GM21390 (cell line): ENCODE results near the gene C1orf198.
"Not testable (repeated sequence)": the region's sequence is repeated elsewhere in the genome, so short reads cannot be mapped to it uniquely, and the experiment has no call there.

Experiments used
- ATAC-seq: cut with Tn5 transposase; IDR thresholded peaks from one replicate; pipeline ENCODE4 v1.9.1; 2021; ENCODE audit not compliant: unreplicated experiment

The C1orf198 gene

DNA sequence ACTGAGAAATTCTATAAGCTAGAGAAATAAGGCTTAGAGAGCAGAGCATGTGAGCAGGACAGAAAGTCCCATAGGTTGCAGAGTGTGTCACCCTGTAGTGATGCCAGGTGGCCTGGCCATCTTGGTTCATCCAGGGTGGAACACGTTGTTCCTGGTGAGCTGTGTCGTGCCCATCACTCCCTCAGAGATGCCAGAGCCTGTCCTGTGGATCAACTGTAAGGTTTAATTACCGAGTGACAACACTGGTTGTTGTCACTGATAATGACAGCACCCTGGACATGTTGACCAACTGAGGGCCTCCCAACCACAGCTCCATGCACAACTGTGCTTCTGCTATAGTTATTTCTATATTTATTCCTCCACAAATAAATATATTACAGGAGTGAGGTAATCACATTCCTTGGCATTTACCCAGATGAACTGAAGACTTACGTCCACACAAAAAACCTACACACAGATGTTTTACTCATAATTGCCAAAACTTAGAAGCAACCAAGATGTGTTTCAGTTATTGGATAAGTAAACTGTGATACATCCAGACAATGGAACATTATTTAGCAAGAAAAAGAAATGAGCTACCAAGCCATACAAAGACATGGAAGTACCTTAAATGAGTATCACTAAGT, 6.2 kb downstream of the C1orf198 start:
- no peak for ATAC-seq

DNA sequence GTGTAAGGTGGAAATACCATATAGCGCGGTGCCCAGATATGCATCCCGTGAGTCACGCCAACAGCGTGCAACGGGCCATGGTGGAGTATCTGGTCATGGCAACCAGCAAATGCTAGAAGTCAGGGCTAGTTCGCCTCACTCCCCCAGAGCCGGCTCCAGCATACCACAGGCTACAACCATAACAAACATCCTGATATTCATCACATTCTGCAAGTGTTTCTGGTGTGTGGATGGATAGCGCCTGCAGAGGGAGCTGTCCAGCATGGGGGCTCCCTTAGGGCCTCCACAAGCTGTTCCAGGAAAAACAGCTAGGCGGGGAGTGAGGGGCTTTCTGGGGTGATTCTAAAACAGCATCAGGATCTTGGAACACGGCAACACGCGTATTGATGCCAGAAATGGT, 6.8 kb downstream of the C1orf198 start:
- no peak for ATAC-seq

DNA sequence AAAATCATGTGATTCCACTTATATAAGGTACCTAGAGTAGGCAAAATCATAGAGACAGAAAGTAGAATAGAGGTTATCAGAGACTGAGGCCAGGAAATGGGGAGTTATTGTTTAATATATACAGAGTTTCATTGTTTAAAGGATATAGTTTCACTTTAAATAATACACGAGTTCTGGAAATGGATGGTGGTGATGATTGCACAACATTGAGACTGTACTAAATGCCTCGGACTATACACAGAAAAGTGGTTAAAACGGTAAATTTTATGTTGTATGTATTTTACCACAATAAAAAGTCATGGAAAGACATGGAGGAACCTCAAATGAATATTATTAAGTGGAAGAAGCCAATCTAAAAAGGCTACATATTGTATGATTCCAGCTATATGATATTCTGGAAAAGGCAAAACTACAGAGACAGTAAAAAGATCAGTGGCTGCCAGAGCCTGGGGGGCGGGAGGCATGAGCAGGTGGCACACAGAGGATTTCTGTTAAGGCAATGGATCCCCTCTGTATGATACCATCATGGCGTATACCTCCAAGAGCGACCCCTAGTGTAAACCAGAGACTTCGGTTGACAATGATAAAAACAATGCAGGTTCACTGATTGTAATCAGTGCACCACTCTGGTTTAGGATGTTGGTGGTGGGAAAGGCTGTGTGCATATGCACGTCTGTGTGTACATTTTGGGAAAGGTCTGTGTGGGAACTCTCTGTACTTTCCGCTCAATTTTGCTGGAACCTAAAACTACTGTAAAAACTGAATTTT, 7.5 kb downstream of the C1orf198 start:
- no peak for ATAC-seq

DNA sequence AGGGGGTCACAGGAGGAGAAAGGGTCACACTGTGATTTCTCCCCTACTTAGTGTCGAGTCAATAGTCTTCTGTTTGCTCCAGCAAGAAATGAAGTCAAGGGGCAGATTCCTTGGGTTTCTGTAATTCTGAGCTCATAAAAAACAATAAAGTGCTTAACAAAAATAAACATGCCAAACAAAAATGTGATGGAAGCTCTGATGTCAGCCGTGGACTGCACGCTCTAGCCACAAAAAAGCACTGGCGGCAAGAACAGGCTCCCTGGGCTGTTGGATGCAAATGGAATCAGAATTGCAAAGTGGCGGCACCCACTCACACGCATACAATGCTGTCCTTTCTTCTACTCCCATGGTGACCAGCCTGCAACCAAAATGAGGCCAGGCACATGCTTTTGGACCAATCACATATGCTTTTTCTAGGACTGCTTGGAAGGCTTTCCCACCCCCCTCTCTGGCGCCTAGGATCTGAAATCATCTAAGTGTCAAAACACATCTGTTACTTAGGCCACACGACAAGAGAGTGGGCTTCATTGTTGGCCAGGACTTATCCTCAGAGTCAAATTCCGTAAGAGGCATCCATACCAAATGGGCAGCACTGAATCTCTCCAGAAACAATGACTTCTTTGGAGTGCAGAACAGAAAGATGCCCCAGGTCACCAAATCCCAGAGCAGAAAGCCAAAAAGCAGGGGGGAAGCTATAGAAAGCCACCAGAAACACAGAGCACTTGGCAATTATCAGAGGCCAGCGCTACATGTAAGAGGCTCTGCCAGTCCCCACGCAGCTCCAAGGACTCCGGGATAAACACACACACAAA, 9.2 kb downstream of the C1orf198 start:
- ATAC-seq: no peak

DNA sequence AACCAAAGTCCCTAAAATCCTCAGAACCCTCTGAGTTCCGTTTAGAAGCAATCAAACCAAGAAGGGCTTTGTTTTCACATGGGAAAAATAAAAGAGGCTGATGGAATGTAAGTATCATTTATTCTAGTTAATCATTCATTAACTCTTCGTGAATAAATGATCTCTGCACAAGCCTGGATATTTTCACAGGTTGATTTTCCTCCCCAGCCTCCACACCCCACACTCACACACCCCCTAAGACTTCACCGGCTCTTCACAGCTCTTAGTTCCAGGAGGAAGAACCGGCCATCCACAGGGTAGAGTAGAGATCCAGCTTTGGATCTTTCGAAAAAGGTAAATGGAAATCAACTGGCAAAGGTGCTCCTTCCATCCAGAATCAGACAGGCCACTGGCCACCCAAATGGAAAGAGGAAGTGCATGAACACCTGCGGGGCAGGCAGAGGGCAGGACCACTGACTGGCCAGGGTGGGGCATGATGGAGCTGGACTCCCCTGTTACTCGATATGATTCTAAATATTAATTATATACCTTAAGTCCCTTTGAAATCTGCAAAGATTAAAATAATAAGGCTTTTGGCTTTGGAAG, 10.0 kb downstream of the C1orf198 start:
- no peak for ATAC-seq

DNA sequence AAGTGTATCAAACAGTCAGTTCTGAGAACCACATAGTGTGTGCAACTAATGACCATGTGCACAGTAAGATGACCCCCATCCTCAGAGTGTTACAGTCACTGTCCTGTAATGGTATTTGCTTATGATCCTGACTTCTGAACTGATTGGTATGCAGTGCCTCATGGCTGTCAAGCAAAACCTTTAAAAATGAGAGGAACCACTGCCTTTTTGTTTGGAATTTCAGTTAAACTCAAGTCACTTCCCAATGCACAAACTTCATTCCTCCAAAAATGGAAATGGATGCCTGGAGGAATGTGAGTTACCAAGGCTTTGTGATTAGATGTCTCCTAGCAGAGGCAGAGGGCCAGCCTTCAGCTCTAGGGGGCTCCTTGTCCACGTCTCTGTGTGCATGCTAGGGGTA, 10.5 kb downstream of the C1orf198 start:
- ATAC-seq: no peak

DNA sequence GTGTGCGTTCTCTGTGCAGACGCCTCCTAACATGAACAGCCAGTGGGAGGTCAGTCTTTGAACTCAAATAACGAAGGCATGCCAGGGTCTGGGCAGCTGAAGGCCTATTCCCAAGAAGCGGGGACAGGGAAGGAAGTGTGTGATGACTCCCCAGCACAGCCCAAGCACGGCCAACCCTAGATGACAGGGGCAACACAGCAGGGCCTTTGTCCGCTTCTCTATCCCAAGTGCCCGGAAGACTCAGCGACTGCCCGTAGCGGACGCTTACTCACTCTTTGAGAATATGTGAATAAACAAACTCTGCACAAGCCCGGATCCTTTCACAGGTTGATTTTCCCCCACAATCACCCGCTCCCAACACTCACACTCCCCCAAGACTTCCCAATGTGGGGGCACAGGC, 11.2 kb downstream of the C1orf198 start:
- no peak for ATAC-seq

DNA sequence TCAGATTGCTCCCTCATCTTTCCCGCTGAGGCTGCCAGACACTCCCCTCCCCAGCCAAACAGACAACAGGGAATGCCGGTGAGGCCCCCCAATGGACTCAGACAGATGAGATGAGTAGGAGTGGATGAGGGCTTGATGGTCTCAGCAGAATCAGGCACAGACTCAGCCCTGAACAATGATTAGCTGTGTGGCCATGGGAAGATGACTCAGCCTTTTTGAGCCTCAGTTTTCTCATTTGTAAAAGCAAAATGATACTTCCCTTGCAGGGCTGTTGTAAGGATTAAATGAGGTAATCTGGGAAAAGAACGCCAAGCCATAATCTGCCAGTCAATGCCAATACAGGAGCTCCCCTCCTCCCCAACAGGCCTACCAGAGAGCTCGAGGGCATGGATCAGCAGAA, 12.4 kb downstream of the C1orf198 start:
- no peak for ATAC-seq

DNA sequence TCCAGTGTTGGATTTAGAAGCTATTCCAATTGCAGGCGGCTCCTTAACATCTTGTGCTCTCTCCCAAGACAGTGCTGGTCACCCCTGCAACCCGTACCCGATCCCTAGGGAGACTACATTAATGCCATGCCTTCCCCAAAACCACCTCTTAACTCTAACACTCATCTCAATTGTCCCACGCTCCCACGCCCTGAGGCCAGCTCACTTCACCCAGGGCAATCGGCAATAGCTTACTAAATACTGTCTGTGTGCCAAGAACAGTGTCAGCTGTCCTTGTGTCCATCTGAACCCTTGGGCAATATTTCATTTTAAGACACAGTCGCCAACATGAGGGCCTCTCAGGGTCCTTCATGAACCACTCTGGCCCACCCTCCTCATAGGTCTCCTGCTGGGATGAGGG, 13.9 kb downstream of the C1orf198 start:
- no peak for ATAC-seq

DNA sequence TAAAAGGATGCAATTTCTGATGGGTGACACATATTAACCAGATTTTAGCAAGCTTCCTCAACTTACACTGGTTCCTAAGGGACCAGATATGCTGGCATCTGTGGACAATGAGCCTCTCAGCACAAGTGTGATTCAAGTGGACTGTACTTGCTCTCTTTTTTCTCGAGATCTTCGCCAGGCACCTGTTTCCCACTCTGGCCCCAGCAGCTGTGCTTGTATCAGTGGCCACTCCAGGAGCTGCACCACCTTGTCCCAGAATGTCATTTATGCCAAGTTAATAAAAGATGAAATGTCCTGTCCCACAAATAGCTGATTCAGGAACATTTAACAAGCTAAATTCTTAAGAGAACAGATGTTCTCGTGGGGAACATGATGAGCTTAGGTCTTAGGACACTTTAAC, 14.6 kb downstream of the C1orf198 start:
- no peak for ATAC-seq

DNA sequence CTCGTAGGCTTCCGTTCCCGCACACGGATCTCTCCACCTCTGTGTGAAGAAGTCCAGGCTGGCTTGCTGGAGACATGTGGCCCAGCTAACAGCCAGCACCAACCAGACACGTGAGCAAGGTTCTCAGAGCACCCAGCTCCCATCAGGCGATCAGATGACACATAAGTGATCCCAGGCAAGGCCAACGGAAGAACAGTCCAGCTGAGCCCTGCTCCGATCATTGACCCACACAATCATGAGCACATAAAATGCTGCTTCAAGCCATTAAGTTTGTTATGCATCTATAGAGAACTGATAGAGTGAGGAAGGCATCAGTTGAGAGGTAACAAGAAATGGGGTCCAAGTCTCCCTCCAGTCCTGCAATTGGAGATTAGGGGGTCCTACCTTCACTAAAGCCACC, 15.4 kb downstream of the C1orf198 start:
- no peak for ATAC-seq

DNA sequence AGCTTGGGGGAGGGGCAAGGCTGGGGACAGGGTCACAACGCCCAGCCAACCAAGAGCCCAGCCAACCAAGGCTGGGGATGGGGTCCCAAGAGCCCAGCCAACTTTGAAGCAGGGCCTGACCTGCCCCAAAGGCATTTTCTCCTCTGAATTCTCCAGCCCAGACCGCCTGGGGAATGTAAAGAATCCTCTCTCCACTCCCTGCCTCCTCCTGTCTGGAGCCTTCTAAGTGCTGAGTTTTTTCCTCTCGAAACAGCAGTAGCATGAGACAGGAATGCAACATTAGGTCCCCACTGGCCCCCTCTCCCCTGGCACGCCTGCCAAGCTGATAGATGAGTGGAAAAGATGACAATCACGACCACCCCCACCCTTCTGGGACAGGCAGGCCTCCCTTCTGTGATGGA, 17.0 kb downstream of the C1orf198 start:
- no peak for ATAC-seq

DNA sequence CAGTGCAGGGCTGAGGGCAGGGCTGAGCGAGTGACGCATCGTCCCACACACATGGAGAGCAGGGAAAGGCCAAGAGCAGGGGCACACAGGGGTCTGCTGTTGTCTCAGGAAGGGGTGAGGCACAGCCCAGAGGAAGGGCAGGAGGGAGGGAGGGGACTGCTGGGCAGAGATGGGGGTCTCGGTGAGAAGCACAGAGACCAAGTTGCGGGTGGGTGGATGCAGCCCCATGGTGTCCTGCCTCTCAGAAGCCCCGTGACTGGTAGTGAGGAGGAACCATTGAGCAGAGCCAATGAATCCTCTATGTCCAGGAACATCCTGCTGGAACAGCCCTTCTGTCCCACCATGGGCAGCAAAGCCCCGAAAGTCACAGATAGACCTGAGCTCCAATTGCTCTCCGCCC, 17.8 kb downstream of the C1orf198 start:
- no peak for ATAC-seq

DNA sequence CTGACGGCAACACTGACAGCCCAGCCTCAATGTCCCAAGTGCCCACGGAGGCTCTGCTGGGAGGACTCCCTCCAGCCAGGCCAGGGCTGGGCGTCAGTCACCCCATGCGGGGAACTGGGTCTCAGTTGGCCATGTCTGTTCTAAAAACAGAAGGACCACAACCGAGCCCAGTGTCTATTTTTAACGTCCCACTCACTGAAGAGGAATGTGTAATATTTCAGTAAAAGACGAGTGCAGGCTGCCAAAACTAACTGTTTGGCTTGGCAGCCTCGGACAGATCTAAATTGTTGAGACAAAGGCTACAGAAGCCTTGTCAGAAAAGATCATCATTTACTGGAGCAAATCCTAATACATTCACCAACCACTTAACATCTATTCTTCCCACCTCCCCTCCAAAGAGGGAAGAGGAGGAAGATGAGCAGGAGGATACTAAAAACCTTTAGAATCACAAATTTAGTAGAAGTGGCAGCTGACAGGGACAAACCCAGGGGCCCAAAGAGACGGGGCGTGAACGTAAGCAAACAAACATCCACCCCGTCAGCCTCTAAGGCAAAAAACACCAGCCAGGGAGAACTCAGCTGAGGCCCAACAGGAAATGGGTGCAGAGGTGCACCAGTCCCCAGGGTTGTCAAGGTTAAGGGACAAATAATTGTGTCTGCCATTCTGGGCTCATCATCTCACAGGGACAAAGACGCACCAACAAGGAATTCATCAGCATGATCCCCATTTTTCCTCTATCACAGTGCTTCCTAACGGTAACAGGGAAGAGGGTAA, 18.7 kb downstream of the C1orf198 start:
- no peak for ATAC-seq

DNA sequence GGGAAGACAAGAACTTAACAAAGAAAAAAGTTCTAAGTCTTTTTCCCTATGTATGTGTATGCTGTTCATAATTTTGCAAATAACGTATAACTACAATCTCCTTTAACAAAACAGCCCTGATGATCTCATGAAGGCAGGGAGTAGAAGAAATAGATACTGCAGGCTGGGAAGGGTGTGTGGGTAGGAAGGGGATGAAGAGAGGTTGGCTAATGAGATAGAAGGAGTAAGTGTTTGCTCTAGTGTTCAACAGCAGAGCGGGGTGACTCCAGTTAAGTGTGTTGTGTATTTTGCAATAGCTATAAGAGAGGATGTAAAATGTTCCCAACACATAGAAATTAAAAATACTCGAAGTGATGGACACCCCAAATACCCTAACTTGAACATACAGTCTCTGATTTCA, 20.1 kb downstream of the C1orf198 start:
- no peak for ATAC-seq

DNA sequence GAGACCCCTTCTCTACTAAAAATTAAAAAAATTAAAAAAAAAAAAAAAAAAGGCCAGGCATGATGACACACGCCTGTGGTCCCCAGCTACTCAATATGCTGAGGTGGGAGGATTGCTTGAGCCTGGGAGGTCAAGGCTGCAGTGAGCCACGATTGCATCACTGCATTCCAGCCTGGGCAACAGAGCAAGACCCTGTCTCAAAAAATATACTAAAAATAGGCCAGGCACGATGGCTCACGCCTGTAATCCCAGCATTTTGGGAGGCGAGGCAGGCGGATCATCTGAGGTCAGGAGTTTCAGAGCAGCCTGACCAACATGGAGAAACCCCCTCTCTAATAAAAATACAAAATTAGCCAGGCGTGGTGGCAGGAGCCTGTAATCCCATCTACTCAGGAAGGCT, 23.1 kb downstream of the C1orf198 start:
- not testable (repeated sequence) for ATAC-seq

DNA sequence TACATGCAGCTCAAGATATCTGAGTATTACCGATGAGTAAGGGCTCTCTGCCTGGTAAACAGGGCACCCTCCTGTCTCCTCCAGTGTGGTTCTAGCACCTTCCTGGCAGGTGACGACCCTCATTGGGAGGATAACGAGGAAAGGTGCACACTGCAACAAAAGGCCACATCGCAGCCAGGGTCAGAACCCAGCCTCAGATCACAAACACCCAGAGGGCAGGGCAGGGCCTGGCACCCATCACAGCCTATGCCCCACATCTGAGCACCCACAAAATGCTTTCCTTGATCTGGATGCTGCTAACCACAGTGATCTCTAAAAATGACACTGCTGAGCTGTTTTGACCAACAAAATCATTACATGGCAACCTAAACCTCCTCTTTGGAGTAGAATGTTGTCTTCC, 23.8 kb downstream of the C1orf198 start:
- no peak for ATAC-seq

DNA sequence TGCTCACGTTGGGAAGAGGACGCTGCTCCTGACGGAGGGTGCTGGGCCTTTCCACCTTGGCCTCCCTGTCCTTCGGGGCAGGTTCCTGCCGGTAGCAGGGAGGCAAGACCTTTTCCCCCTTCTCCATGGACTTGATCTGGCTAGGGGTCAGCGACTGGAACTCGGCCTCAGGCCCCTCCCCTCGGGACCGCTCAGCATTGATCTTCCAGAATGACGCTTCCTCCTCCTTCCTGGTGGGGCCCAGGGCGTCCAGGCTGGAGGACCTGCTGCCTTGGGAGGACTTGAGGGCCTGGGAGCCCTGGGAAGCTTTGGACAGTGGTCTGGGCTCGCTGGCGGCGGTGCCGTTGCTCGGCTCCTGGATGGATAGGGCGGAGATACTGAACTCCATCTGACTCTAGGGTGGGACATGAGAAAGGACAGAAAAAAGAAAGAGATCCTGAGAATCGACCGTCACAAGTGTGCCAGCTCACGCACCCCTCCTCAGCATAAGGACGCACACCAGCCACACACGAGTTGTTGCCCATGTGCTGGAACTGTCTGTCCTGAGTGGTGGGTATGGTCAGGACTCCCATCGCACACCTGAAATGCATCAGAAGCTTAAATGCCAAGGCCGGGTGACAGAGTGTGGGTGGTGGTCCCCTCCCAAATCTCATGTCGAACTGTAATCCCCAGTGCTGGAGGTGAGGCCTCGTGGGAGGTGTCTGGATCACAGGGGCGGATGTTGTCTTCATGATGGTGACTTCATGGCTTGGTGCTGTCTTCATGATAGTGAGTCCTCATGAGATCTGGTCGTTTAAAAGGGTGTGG, 24.6 kb downstream of the C1orf198 start:
- no peak for ATAC-seq

DNA sequence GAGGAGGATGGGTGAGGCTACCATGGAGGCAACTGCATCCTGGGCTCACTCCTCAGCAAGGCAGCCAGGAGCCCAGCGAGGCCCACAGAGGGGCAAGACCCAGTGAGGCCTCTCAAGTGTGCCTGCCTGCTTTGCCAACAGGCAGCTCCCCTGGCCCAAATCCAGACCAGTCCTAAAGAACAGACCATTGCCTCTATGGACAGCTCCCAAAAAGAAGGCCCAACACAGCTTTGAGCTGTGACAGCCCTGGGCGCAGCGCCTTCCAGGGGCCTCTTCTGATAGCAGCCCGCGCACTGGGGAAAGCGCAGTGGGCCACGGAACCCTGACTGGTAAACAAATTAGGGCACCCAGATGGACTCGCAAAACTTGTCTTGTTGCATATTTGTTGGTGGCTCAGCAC, 25.5 kb downstream of the C1orf198 start:
- ATAC-seq: no peak

DNA sequence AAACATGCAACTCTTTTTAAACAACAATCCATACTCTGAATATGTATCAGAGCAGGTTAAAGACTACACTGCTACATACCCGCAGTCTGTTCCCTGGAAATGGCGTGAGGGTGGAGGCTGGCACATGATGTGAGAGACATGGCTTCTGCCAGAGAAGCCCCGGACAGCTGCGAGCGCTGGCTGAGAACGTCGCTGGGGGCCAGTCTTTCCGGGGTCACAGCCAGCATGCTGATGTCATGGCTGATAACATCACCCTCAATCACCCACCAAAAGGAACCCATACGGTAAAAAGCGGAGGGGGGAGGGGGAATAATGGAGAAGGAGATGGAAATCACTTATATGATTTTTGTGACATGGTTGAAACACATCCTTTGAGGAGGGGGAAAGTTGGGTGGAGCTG, 29.1 kb downstream of the C1orf198 start:
- no peak for ATAC-seq
